IMR-90 (cell line): ENCODE data around the gene INSYN2A. TPM values are rescaled to one million over a fixed set of nuclear protein-coding genes. Genes with fewer than 3 reads are reported as not detected.

Experiments
- ATAC-seq: fragments of 200-7000 bp; cut with Tn5 transposase; 2 replicates; pipeline ENCODE4 v1.9.1; 2020; ENCODE audit warnings: low read depth, mild to moderate bottlenecking, moderate library complexity
- BruUV-seq: library from RNA; stranded (reverse); fragments of 400-500 nt; replicated peaks from 2 replicates; lab custom pipeline; 2021; lab: Mats Ljungman, UMichigan
- CTCF ChIA-PET: fragments of 300-600 bp; formaldehyde crosslinking; extraction: SDS; loops from one replicate; lab custom pipeline; 2021; ENCODE audit warnings: antibody characterized with exemption; lab: Yijun Ruan, JAX
- POLR2A ChIA-PET: fragments of 300-600 bp; sonication (Branson Sonifier 250); formaldehyde crosslinking; loops from one replicate; lab custom pipeline; 2022; ENCODE audit warnings: antibody characterized with exemption; ENCODE audit not compliant: unreplicated experiment; lab: Charles Lee
- DNase-seq: peaks from one replicate; pipeline ENCODE4 v3.0.0; 2013
- H2AFZ ChIP-seq: replicated peaks from 2 replicates; pipeline ENCODE3; 2013; ENCODE audit warnings: low read length, mild to moderate bottlenecking; ENCODE audit not compliant: poor library complexity
- H2AK5ac ChIP-seq: 2 replicates; pipeline ENCODE4 v1.6.1; 2013; ENCODE audit warnings: low read depth, low read length, inconsistent platforms
- H2AK9ac ChIP-seq: replicated peaks from 2 replicates; pipeline ENCODE3; 2013; ENCODE audit warnings: mild to moderate bottlenecking, low read depth, low read length, moderate library complexity; ENCODE audit not compliant: poor library complexity
- H2BK120ac ChIP-seq: 2 replicates; pipeline ENCODE4 v1.6.1; 2013; ENCODE audit warnings: low read depth, low read length, inconsistent platforms
- H2BK15ac ChIP-seq: 3 replicates; pipeline ENCODE4 v1.6.1; 2013; ENCODE audit warnings: low read depth, low read length, inconsistent platforms
- H2BK20ac ChIP-seq: 2 replicates; pipeline ENCODE4 v1.6.1; 2013; ENCODE audit warnings: low read depth, mild to moderate bottlenecking, inconsistent platforms, low read length, moderate library complexity
- H2BK5ac ChIP-seq: 2 replicates; pipeline ENCODE4 v1.6.1; 2013; ENCODE audit warnings: mild to moderate bottlenecking, low read depth, low read length, inconsistent platforms; ENCODE audit not compliant: poor library complexity, severe bottlenecking
- H3K14ac ChIP-seq: replicated peaks from 2 replicates; pipeline ENCODE4 v1.6.1; 2013; ENCODE audit warnings: low read depth, low read length, inconsistent platforms
- H3K18ac ChIP-seq: 2 replicates; pipeline ENCODE4 v1.6.1; 2013; ENCODE audit warnings: low read depth, low read length, control low read depth
- H3K23ac ChIP-seq: 2 replicates; pipeline ENCODE4 v1.6.1; 2013; ENCODE audit warnings: low read depth, low read length, inconsistent platforms
- H3K27ac ChIP-seq: 2 replicates; pipeline ENCODE4 v1.5.1; 2013; ENCODE audit warnings: mild to moderate bottlenecking, control low read depth, low read length; ENCODE audit not compliant: insufficient read depth
- H3K27me3 ChIP-seq: 2 replicates; pipeline ENCODE4 v1.6.1; 2013; ENCODE audit warnings: low read length; ENCODE audit not compliant: control insufficient read depth, insufficient read depth
- H3K36me3 ChIP-seq: 2 replicates; pipeline ENCODE4 v1.6.1; 2013; ENCODE audit warnings: low read length, mixed read lengths; ENCODE audit not compliant: control insufficient read depth, insufficient read depth
- H3K4ac ChIP-seq: 2 replicates; pipeline ENCODE4 v1.6.1; 2013; ENCODE audit warnings: low read depth, low read length, inconsistent platforms
- H3K4me1 ChIP-seq: 2 replicates; pipeline ENCODE4 v1.6.1; 2013; ENCODE audit warnings: low read length, mixed read lengths; ENCODE audit not compliant: control insufficient read depth, insufficient read depth
- H3K4me2 ChIP-seq: 2 replicates; pipeline ENCODE4 v1.6.1; 2013; ENCODE audit warnings: low read depth, mild to moderate bottlenecking, control low read depth, low read length, moderate library complexity
- H3K4me3 ChIP-seq: 2 replicates; pipeline ENCODE4 v1.5.1; 2013; ENCODE audit warnings: low read depth, mild to moderate bottlenecking, control low read depth, low read length, moderate library complexity; ENCODE audit not compliant: insufficient read depth
- H3K56ac ChIP-seq: 2 replicates; pipeline ENCODE4 v1.6.1; 2013; ENCODE audit warnings: low read length, inconsistent platforms; ENCODE audit not compliant: insufficient read depth; ENCODE audit errors: extremely low read depth
- H3K79me1 ChIP-seq, 2 experiments: 2 replicates each; pipeline ENCODE4 v1.6.1; 2013; ENCODE audit warnings: low read length in 2 of 2, inconsistent platforms in 1 of 2, low read depth in 1 of 2
- H3K9ac ChIP-seq: 2 replicates; pipeline ENCODE4 v1.6.1; 2013; ENCODE audit warnings: low read depth, low read length, control low read depth
- H3K9me1 ChIP-seq: 2 replicates; pipeline ENCODE4 v1.6.1; 2013; ENCODE audit warnings: low read length, inconsistent platforms; ENCODE audit not compliant: insufficient read depth
- H3K9me3 ChIP-seq: 2 replicates; pipeline ENCODE4 v1.6.1; 2013; ENCODE audit warnings: low read length; ENCODE audit not compliant: control insufficient read depth, insufficient read depth
- H4K20me1 ChIP-seq: 2 replicates; pipeline ENCODE4 v1.6.1; 2013; ENCODE audit warnings: low read length, inconsistent platforms; ENCODE audit not compliant: insufficient read depth
- H4K5ac ChIP-seq: 2 replicates; pipeline ENCODE4 v1.6.1; 2013; ENCODE audit warnings: mild to moderate bottlenecking, low read depth, low read length, control low read depth
- H4K8ac ChIP-seq, 2 experiments: 2 replicates each; pipeline ENCODE4 v1.6.1; 2013; ENCODE audit warnings: low read depth in 2 of 2, low read length in 2 of 2, control low read depth in 1 of 2, inconsistent platforms in 1 of 2
- H4K91ac ChIP-seq: 2 replicates; pipeline ENCODE4 v1.6.1; 2013; ENCODE audit warnings: low read depth, low read length, inconsistent platforms; ENCODE audit not compliant: insufficient read depth
- BHLHE40 ChIP-seq: fragments of 150-350 bp; IDR thresholded peaks from 2 replicates; pipeline ENCODE4 v1.6.1; 2016; ENCODE audit warnings: mild to moderate bottlenecking, low read depth, low read length
- FOS ChIP-seq: fragments of 150-350 bp; IDR thresholded peaks from 2 replicates; pipeline ENCODE4 v1.6.1; 2016; ENCODE audit warnings: low read depth, low read length
- MAFK ChIP-seq: IDR thresholded peaks from 2 replicates; pipeline ENCODE4 v1.6.1; 2012; ENCODE audit warnings: low read depth, low read length, improper control_type of control experiment
- MXI1 ChIP-seq: IDR thresholded peaks from 2 replicates; pipeline ENCODE4 v1.6.1; 2012; ENCODE audit warnings: low read depth, mild to moderate bottlenecking, low read length, moderate library complexity, borderline replicate concordance
- NFE2L2 ChIP-seq: fragments of 150-350 bp; IDR thresholded peaks from 2 replicates; pipeline ENCODE4 v1.6.1; 2016; ENCODE audit warnings: low read depth, mild to moderate bottlenecking, low read length
- POLR2A ChIP-seq: IDR thresholded peaks from 2 replicates; pipeline ENCODE4 v1.6.1; 2012; ENCODE audit warnings: mild to moderate bottlenecking, low read depth, low read length
- RAD21 ChIP-seq: IDR thresholded peaks from 2 replicates; pipeline ENCODE4 v1.6.1; 2012; ENCODE audit warnings: low read length, improper control_type of control experiment
- RFX5 ChIP-seq: IDR thresholded peaks from 2 replicates; pipeline ENCODE4 v1.8.0; 2012; ENCODE audit warnings: low read depth, mild to moderate bottlenecking, low read length, moderate library complexity
- SMC3 ChIP-seq: fragments of 150-350 bp; IDR thresholded peaks from 2 replicates; pipeline ENCODE4 v1.6.1; 2016; ENCODE audit warnings: low read depth, mild to moderate bottlenecking, antibody characterized with exemption, low read length, moderate library complexity
- WGBS, 2 experiments: methylation state at CpG; one replicate each; pipeline versions ENCODE4 v1.1.5 to v1.1.7; 2013; ENCODE audit warnings: missing lambda C conversion rate in 2 of 2; ENCODE audit not compliant: insufficient read length in 1 of 2; ENCODE audit errors: extremely low coverage in 2 of 2; 5-methylcytosine and 5-hydroxymethylcytosine counted together
- dilution Hi-C: fragments of 300-500 bp; cut with HindIII; formaldehyde crosslinking; loops from one replicate; pipeline ENCODE4 v1.14.3; 2018; ENCODE audit warnings: low sequenced_read_pairs; ENCODE audit not compliant: unreplicated experiment
- in situ Hi-C: fragments of 300-500 bp; cut with MboI; formaldehyde crosslinking; loops from 3 replicates; pipeline ENCODE4 v1.14.3; 2019; ENCODE audit warnings: low sequenced_read_pairs, inconsistent platforms, mixed read lengths
- intact Hi-C: fragments of 100-400 bp; cut with micrococcal nuclease; formaldehyde crosslinking; loops from 2 replicates; pipeline ENCODE4 v1.10.0; 2022
- polyA plus RNA-seq, 3 experiments: library from polyadenylated mRNA; depleted of rRNA; stranded (reverse); fragments of >200 nt; gene quantifications; 2 replicates each; pipeline ENCODE4 v1.2.3, GENCODE V29; 2012; ENCODE audit warnings: low replicate concordance in 1 of 3
- total RNA-seq: library from RNA; depleted of rRNA; stranded (reverse); fragments of >200 nt; gene quantifications from 2 replicates; pipeline ENCODE4 v1.2.3, GENCODE V29; 2012
- TF ChIP-seq, protein P1 (sequence below): fragments of 150-350 bp; IDR thresholded peaks from 2 replicates; pipeline ENCODE4 v1.6.1; 2016; ENCODE audit warnings: low read depth, mild to moderate bottlenecking, low read length, moderate library complexity, borderline replicate concordance

The INSYN2A gene
- total and polyA plus RNA-seq, 2 of the 4 experiments (the other 2 are of a cell fraction): 0.10 to 0.18 TPM

DNA sequence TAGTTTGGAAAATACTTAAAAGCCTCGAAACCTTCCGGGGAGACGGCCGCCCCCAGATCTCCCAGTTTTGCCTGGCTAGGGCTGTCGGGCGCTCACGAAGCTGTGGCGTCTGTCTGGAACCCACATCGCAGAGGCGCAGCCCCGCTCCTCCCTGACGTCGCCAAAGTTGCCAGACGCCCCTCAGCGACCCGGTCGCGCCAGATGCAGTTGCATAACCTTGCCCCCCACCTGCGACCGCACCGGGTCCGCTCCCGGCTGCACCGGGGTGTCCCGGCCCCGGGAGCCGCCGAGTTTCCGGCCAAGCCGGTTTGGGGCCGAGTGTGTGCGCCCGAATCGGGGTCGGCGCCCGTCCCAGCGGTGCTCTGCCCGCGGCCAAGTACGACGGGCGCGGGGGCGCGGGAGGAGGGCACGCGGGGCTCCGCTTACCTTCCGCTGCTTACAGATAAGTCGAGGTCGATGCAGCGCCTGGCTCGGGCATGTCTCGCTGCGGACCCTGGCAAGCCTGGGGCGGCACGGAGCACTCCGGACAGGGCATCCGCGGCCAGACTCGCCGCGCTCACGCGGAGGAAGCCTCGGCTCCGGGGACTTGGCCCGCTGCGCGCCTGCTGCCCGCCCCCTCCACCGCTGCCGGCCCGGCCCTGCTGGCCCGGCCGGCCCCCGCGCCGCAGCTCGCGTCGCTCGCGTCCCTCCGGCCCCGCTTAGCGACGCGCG lies 665 bp downstream of the INSYN2A start:
- no peak overlapping the region for H2AK9ac ChIP-seq

More for the DNA sequence above, 665 bp downstream of the INSYN2A start:
- H2BK15ac ChIP-seq: no peak overlapping the region
- H2AFZ ChIP-seq: peak overlapping the region; percentile 53
- H3K27ac ChIP-seq: no peak overlapping the region
- 2% methylated on average over 55 of the region's 91 CpGs; no CpG with 5 or more reads in 1 of the 2 experiments for WGBS, 2 experiments
- H4K20me1 ChIP-seq: peaks cover 55% of the 10 kb centered on the region
- H3K14ac ChIP-seq: no peak overlapping the region
- H3K4me1 ChIP-seq: peaks cover 8% of the 10 kb centered on the region; the same call in 1 of the 2 replicates
- in situ Hi-C loops (no loop called here), dilution Hi-C loops (no loop called here), intact Hi-C loops (loop anchor here (5.0 to 10.0 kb wide), 2 partner anchors 229 to 657 kb away; no protein-coding TSS in a partner anchor)
- H2BK120ac ChIP-seq: no peak overlapping the region
- H4K8ac ChIP-seq: no peak overlapping the region
- H3K36me3 ChIP-seq: no peaks in the 10 kb centered on the region
- H2BK20ac ChIP-seq: no peak overlapping the region
- no peaks in the 10 kb centered on the region for H3K9me3 ChIP-seq
- peak overlapping the region; percentile 44 for H3K4me3 ChIP-seq
- no peak overlapping the region for H3K56ac ChIP-seq
- no peak overlapping the region for H2AK5ac ChIP-seq
- H3K27me3 ChIP-seq: no peaks in the 10 kb centered on the region; the same call in 1 of the 2 replicates
- peak overlapping the region; percentile 79 for H3K4me2 ChIP-seq
- no peak overlapping the region for H2BK5ac ChIP-seq
- no peak overlapping the region for H3K4ac ChIP-seq
- ChIA-PET CTCF (no interaction called here), POLR2A (interaction anchor here (0.7 kb wide), 2 partner anchors 211 to 1213 kb away, joined by 13 to 19 read pairs; no protein-coding TSS in a partner anchor)
- no peak overlapping the region for H4K91ac ChIP-seq
- no peak overlapping the region for H3K23ac ChIP-seq
- peaks cover 4 to 24% of the 10 kb centered on the region in 2 experiments; a peak in 3 of 4 replicates for H3K79me1 ChIP-seq
- H3K18ac ChIP-seq: no peak overlapping the region; the same call in 1 of the 2 replicates
- peaks cover 12% of the 10 kb centered on the region for H3K9me1 ChIP-seq
- ATAC-seq (peak; percentile 45), DNase-seq (peak; percentile 12)
- 0 out of 2 replicates have a peak overlapping the region, but pooled peaks have one; percentile 42 for H3K9ac ChIP-seq
- BruUV-seq: no TSS peak
- H4K5ac ChIP-seq: no peak overlapping the region
- no peak for TF ChIP-seq MAFK
- no peak for TF ChIP-seq NFE2L2
- TF ChIP-seq FOS: no peak
- no peak for TF ChIP-seq BHLHE40
- TF ChIP-seq POLR2A: no peak
- no peak for TF ChIP-seq MXI1
- TF ChIP-seq, protein P1, sequence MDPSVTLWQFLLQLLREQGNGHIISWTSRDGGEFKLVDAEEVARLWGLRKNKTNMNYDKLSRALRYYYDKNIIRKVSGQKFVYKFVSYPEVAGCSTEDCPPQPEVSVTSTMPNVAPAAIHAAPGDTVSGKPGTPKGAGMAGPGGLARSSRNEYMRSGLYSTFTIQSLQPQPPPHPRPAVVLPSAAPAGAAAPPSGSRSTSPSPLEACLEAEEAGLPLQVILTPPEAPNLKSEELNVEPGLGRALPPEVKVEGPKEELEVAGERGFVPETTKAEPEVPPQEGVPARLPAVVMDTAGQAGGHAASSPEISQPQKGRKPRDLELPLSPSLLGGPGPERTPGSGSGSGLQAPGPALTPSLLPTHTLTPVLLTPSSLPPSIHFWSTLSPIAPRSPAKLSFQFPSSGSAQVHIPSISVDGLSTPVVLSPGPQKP: no peak
- TF ChIP-seq RFX5: no peak
- no peak for TF ChIP-seq RAD21
- no peak for TF ChIP-seq SMC3
